Thoracic aorta (tissue), 2 donors: ENCODE results near the gene ITPR2. TPM values are rescaled to one million over a fixed set of nuclear protein-coding genes. Genes with fewer than 3 reads are reported as not detected.

Experiments used
- ATAC-seq: fragments of 150-250 bp; one replicate; pipeline ENCODE4 v1.8.0; 2017; ENCODE audit warnings: low read depth; ENCODE audit not compliant: insufficient number of reproducible peaks, low FRiP score
- DNase-seq: peaks from one replicate; pipeline ENCODE4 v3.0.0-alpha.2; 2020; ENCODE audit warnings: low spot score
- H3K27ac ChIP-seq, 2 donors: fragments of 200-600 bp; sonication (generic); 1 replicate in 1 of 2; 2 replicates in 1 of 2; pipeline ENCODE4 v1.5.1; 2016; ENCODE audit warnings: mild to moderate bottlenecking in 2 of 2, moderate library complexity in 2 of 2
- H3K27me3 ChIP-seq: fragments of 200-600 bp; sonication (generic); replicated peaks from 2 replicates; pipeline ENCODE4 v1.6.0; 2016; ENCODE audit warnings: mild to moderate bottlenecking; ENCODE audit not compliant: insufficient read depth
- H3K36me3 ChIP-seq: fragments of 200-600 bp; sonication (generic); one replicate; pipeline ENCODE4 v1.5.1; 2016
- H3K4me1 ChIP-seq, 2 donors: fragments of 200-600 bp; sonication (generic); 1 replicate in 1 of 2; 2 replicates in 1 of 2; pipeline versions ENCODE4 v1.5.1 to v1.6.0; 2016; ENCODE audit warnings: low read depth in 2 of 2, mild to moderate bottlenecking in 1 of 2; ENCODE audit not compliant: control insufficient read depth in 1 of 2
- H3K4me3 ChIP-seq: fragments of 200-600 bp; sonication (generic); 2 replicates; pipeline ENCODE4 v1.5.1; 2016; ENCODE audit warnings: mild to moderate bottlenecking
- H3K9me3 ChIP-seq: fragments of 200-600 bp; sonication (generic); 2 replicates; pipeline ENCODE4 v1.5.1; 2016
- total RNA-seq, 2 donors: library from RNA; depleted of rRNA; stranded (reverse); fragments of >200 nt; gene quantifications; one replicate each; pipeline versions ENCODE4 v1.1.0 to v1.2.3, GENCODE V29; 2016
- TF ChIP-seq, protein P1 (sequence below): fragments of 200-600 bp; sonication (generic); IDR thresholded peaks from one replicate; pipeline ENCODE4 v1.5.1; 2019; ENCODE audit warnings: antibody characterized with exemption

ITPR2 gene
- total RNA-seq, 2 donors from 2014 or later: 28.3 to 86.3 TPM

GRCh38 chr12:26748412-26748740 is 84.6 kb downstream of the ITPR2 start:
- H3K27ac ChIP-seq: no peak overlapping the region
- ATAC-seq: no peak
- no peaks in the 10 kb centered on the region for H3K9me3 ChIP-seq
- TF ChIP-seq, protein P1, sequence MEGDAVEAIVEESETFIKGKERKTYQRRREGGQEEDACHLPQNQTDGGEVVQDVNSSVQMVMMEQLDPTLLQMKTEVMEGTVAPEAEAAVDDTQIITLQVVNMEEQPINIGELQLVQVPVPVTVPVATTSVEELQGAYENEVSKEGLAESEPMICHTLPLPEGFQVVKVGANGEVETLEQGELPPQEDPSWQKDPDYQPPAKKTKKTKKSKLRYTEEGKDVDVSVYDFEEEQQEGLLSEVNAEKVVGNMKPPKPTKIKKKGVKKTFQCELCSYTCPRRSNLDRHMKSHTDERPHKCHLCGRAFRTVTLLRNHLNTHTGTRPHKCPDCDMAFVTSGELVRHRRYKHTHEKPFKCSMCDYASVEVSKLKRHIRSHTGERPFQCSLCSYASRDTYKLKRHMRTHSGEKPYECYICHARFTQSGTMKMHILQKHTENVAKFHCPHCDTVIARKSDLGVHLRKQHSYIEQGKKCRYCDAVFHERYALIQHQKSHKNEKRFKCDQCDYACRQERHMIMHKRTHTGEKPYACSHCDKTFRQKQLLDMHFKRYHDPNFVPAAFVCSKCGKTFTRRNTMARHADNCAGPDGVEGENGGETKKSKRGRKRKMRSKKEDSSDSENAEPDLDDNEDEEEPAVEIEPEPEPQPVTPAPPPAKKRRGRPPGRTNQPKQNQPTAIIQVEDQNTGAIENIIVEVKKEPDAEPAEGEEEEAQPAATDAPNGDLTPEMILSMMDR: no peak
- H3K36me3 ChIP-seq: no peaks in the 10 kb centered on the region
- peaks cover 4 to 5% of the 10 kb centered on the region in 2 donors for H3K4me1 ChIP-seq
- H3K4me3 ChIP-seq: no peak overlapping the region
- H3K27me3 ChIP-seq: no peaks in the 10 kb centered on the region
- DNase-seq: no peak

- no peak overlapping the region for H3K27ac ChIP-seq
- no peak overlapping the region for H3K4me3 ChIP-seq
- DNase-seq (no peak), ATAC-seq (no peak)
- TF ChIP-seq, protein P1: no peak
- no peaks in the 10 kb centered on the region for H3K9me3 ChIP-seq
- no peaks in the 10 kb centered on the region for H3K27me3 ChIP-seq
- peaks cover 4 to 5% of the 10 kb centered on the region in 2 donors for H3K4me1 ChIP-seq
- H3K36me3 ChIP-seq: no peaks in the 10 kb centered on the region
These were observed 86.8 kb downstream of the ITPR2 start for GRCh38 chr12:26746121-26746714.

GRCh38 chr12:26744697-26745440 is 88.1 kb downstream of the ITPR2 start:
- Histone ChIP-seq H3K27ac (no peak overlapping the region), H3K36me3 (no peaks in the 10 kb centered on the region), H3K4me3 (no peak overlapping the region), H3K4me1 (peaks cover 4 to 5% of the 10 kb centered on the region in 2 donors), H3K27me3 (no peaks in the 10 kb centered on the region), H3K9me3 (no peaks in the 10 kb centered on the region)
- DNase-seq: no peak
- ATAC-seq: no peak
- TF ChIP-seq, protein P1: no peak

DNA sequence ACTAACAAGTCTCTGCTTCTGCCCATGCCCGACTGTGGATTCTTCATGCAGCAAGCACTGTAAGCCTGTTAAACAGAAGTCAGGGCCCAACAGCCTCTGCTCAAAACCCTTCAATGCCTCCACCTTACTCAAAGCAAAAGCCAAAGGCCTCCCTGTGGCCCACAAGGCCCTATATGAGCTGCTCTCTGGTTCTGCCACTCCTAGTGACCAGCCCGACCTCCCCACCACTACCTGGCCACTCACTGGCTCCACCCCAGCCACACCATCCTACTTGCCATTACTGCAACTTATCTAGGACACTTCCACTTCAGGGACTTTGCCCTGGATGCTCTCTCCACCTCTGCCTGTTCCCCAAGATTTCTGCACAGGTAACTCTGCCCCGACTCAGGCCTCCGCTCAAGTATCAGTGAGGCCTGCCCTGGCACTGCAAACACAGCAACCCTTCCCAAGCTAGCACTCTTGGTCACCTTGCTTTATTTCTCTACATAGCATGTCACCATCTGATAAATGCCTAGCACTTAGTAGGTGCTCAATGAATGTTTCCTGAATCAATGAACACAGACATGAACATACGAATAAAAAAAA is 88.9 kb downstream of the ITPR2 start:
- no peak for ATAC-seq
- no peak overlapping the region for H3K4me3 ChIP-seq
- H3K27ac ChIP-seq: no peak overlapping the region
- H3K36me3 ChIP-seq: no peaks in the 10 kb centered on the region
- H3K4me1 ChIP-seq: peaks cover 0 to 4% of the 10 kb centered on the region in 2 donors
- TF ChIP-seq, protein P1: no peak
- H3K27me3 ChIP-seq: no peaks in the 10 kb centered on the region
- DNase-seq: no peak
- no peaks in the 10 kb centered on the region for H3K9me3 ChIP-seq

- Histone ChIP-seq H3K36me3 (no peaks in the 10 kb centered on the region), H3K27me3 (no peaks in the 10 kb centered on the region), H3K4me3 (no peak overlapping the region), H3K9me3 (no peaks in the 10 kb centered on the region), H3K27ac (no peak overlapping the region), H3K4me1 (peaks cover 0 to 4% of the 10 kb centered on the region in 2 donors)
- ATAC-seq (no peak), DNase-seq (no peak)
- TF ChIP-seq, protein P1: no peak
These were observed 91.3 kb downstream of the ITPR2 start for GRCh38 chr12:26741584-26742227.
